Pulmonary artery endothelial cell (primary cell): Measurements from ENCODE around the gene NRSN2. TPM values are rescaled to one million over a fixed set of nuclear protein-coding genes. Genes with fewer than 3 reads are reported as not detected.
"Not testable (repeated sequence)": the region's sequence is repeated elsewhere in the genome, so short reads cannot be mapped to it uniquely, and the experiment has no call there.

Experiments
- DNase-seq: peaks from one replicate; pipeline ENCODE4 v3.0.0-alpha.2; 2011; ENCODE audit warnings: low read depth, low spot score
- total RNA-seq: library from RNA; depleted of rRNA; stranded (reverse); fragments of >200 nt; gene quantifications from 2 replicates; pipeline ENCODE4 v1.2.3, GENCODE V29; 2014

Gene NRSN2
- total RNA-seq, 1 donor from 2014 or later: 15.2 TPM

- no peak for DNase-seq
These were observed 21.6 kb upstream of the NRSN2 start, which contains the start of gene SOX12 for GRCh38 chr20:325045-325888. Gene SOX12, plus strand, starts transcription at chr20:325552. Its CDS starts 373 bp downstream, at chr20:325925.

- DNase-seq: no peak
These were observed 20.8 kb upstream of the NRSN2 start for GRCh38 chr20:325889-326644.

GRCh38 chr20:326645-327185, 20.2 kb upstream of the NRSN2 start:
- DNase-seq: no peak

- no peak for DNase-seq
These were observed 19.5 kb upstream of the NRSN2 start for GRCh38 chr20:327186-328026.

GRCh38 chr20:328027-328974, 18.6 kb upstream of the NRSN2 start:
- DNase-seq: no peak

GRCh38 chr20:328975-329695, 17.8 kb upstream of the NRSN2 start:
- no peak for DNase-seq

- no peak for DNase-seq
These were observed 17.1 kb upstream of the NRSN2 start for GRCh38 chr20:329851-330232.

- DNase-seq: no peak
These were observed 16.4 kb upstream of the NRSN2 start for GRCh38 chr20:330233-331149.

GRCh38 chr20:334578-334977, 12.3 kb upstream of the NRSN2 start:
- no peak for DNase-seq

GRCh38 chr20:336040-336439, 10.9 kb upstream of the NRSN2 start:
- not testable (repeated sequence) for DNase-seq

- no peak for DNase-seq
These were observed 5.2 kb upstream of the NRSN2 start for GRCh38 chr20:341682-342081.

GRCh38 chr20:343107-343506, 3.8 kb upstream of the NRSN2 start:
- no peak for DNase-seq

GRCh38 chr20:346033-346639, 775 bp upstream of the NRSN2 start:
- no peak for DNase-seq

- DNase-seq: no peak
These were observed 367 bp downstream of the NRSN2 start for GRCh38 chr20:347317-347639.

- DNase-seq: no peak
These were observed 951 bp downstream of the NRSN2 start for GRCh38 chr20:347640-348484.

- no peak for DNase-seq
These were observed 2.3 kb downstream of the NRSN2 start for GRCh38 chr20:348972-349841.
